ENCODE results near the gene CLBA1.

The CLBA1 gene

GRCh38 chr14:105006831-105007592 lies 21.4 kb downstream of the CLBA1 start:
- no peak for DNase-seq

DNA sequence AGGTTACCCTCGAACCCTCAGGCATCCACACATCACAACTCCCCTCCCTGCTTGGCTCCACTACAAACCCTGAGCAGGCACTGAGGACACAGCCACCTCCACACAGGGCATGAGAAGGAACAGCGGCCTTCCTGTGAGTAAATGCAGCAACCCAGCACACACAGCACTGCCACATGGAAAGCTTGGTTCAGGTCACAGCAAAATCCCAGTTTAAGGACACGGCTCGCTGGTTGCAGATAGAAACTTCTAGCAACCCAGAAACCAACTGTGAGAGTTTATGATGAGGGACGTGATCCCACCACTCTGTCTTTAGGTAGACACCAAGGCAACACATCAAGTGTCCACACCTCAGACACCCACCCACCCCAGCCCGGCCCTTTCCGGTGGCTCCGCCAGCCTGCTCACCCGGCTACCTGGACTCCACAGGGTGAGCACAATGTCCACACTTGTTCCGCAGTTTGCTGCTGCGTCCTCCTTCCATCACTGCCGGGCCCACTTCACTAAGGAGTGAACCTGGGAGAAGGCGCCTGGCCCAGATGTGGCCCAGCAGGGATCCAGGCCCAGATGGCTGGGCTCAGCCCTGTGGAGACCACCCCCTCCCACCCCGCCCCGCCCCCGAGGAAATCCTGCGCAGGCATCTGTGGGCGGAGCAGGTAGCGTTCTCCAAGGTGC lies 22.1 kb downstream of the CLBA1 start:
- no peak for DNase-seq

- DNase-seq, result no peak
Observed at GRCh38 chr14:105010106-105010505, 24.5 kb downstream of the CLBA1 start.

- DNase-seq, result no peak
Observed at GRCh38 chr14:105010891-105011291, 25.3 kb downstream of the CLBA1 start.

DNA sequence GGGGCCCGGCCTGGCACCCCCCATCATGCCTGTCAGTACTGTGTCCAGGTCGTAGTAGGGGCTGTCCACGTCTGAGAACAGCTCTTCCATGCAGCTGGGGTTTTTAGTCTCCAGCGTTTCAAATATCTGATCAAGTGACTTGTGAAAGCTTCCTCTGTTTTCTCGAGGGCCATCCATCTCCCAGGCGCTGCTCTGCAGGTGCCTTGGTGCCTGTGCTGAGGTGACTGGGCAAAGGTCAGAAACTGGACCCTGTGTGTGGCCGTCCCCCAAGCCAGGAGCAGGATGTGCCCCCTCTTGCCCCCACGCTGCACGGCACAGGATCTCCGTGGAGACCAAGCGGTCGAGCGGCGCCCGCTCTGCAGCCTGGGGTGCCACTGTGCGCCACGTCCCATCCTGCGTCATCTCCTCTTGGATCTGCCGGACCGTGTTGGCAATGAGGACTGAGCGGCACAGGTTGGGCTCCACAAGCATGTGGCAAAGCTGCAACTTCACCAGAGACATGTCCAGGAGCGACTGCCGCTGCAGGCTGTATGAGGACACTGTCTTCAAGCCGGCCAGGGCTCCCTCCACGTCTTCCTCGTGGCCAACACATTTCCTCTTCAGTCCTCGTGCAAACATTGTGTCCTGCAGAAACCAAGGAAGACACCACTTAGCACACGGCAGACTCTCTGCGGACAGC lies 25.9 kb downstream of the CLBA1 start:
- DNase-seq, result no peak

- no peak for DNase-seq
Observed at GRCh38 chr14:105012171-105012985, 26.8 kb downstream of the CLBA1 start.

- peak; percentile 20 for DNase-seq
Observed at GRCh38 chr14:105013150-105013785, 27.7 kb downstream of the CLBA1 start.

- DNase-seq, result no peak
Observed at GRCh38 chr14:105014032-105014431, 28.4 kb downstream of the CLBA1 start.

- DNase-seq, result no peak
Observed at GRCh38 chr14:105014631-105015030, 29.0 kb downstream of the CLBA1 start.

GRCh38 chr14:105015242-105015641 lies 29.7 kb downstream of the CLBA1 start:
- no peak for DNase-seq

GRCh38 chr14:105015905-105016304 lies 30.3 kb downstream of the CLBA1 start:
- no peak for DNase-seq

DNA sequence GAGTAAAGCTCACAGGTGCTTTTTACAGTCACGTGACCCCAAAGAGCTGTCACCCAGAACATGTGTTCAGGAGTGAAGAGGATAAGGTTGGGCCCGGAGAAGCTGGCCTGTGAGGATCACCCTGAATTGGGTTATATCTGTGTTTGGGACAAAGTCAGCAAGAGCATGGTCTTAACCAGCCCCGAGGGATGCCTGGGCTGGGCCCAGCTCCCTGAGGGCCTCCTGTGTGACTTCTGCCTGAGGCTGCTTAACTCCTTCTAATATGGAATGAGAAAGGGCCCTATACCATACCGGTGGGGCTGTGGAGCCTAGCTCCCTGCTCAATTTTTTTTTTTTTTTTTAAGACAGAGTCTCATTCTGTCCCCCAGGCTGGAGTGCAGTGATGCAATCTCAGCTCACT lies 32.8 kb downstream of the CLBA1 start:
- DNase-seq, result no peak

DNA sequence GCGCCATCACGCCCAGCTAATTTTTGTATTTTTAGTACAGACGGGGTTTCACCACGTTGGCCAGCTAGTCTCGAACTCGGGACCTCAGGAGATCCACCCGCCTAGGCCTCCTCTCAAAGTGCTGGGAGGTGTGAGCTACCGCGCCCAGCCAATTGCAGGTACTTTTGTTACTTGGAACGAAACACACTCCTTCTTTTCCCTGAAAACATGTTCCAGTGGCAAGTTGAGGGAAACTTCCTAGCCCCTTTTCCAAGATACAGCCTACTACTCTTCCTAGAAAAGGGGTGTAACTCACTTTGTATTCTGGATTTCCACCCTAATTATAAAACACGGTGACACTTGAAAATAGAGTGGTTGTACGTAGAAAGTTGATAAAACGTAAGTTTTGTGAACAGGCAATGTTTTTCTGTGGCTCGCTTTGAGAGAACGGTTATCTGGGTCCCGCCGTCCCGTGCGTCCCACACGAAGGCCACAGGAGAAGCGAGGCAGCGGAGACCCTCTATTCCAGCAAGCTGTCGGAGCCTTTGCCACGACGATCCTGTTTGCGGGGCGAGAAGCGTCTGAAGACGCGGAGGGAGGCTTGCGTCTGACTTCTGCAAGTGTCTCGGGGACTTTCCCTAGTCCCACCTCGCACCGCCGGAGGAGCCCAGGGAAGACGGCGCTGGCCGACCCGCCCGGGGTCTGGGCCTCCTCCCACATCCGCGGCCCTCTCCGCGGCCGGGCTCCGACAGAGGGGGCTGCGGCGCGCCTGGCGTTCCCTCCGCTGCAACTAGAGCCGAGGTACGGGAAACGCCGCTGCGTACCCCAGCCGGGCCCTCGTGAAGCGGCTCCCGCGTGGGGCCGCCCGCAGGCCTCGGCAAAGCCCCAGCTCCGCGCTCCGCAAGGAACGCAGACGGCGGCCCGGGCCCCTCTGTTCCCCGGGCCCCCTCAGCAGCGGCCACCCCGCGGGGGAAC lies 34.5 kb downstream of the CLBA1 start:
- peak; percentile 26 for DNase-seq

- DNase-seq, result peak; percentile 97
Observed at GRCh38 chr14:105020815-105021655, 35.4 kb downstream of the CLBA1 start, which contains the start of gene CDCA4. Gene CDCA4, minus strand, starts transcription at chr14:105021083. Its CDS starts 9,154 bp downstream, at chr14:105011929.

DNA sequence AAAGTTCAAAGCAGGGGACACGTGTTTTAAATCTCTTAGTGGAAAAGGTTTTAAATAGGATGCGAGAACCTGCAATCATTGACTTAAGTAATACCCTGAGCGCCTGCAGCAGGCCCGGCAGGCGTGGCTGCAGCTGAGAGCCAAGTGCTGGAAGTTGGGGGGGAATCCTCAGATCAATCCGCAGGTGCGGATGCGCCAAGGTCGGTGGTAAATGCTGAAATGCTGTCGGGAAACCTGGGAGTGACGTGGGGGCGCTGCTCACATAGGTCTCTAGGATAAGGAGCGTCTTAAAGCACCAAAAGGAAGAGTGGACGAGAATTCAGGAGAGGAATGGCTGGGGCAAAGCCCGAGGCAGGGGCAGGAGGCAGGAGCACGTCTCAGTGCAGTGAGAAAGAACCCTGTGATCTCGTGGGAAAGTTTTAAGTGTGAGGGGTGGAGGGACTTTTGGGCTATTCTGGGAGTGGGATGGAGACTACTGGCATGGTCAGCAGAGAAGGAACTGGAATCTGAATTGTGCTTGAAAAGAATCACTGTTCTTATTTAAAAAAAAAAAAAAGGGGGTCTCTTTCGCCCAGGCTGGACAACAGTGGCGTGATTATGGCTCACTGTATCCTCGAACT lies 36.2 kb downstream of the CLBA1 start:
- DNase-seq, result peak; percentile 67

GRCh38 chr14:105022276-105022670 lies 36.7 kb downstream of the CLBA1 start:
- DNase-seq, result no peak

DNA sequence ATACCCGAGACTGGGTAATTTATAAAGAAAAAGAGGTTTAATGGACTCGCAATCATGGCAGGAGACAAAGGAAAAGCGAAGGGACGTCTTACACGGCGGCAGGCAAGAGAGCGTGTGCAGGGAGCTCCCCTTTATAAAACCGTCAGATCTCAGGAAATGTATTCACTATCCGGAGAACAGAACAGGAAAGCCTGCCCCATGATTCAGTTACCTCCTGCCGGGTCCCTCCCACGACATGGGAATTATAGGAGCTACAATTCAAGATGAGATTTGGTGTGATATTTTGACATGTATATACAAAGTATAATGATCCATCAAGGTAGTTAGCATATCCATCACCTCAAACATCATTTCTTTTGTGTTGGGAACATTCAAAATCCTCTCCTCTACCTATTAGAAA lies 37.6 kb downstream of the CLBA1 start:
- no peak for DNase-seq

DNA sequence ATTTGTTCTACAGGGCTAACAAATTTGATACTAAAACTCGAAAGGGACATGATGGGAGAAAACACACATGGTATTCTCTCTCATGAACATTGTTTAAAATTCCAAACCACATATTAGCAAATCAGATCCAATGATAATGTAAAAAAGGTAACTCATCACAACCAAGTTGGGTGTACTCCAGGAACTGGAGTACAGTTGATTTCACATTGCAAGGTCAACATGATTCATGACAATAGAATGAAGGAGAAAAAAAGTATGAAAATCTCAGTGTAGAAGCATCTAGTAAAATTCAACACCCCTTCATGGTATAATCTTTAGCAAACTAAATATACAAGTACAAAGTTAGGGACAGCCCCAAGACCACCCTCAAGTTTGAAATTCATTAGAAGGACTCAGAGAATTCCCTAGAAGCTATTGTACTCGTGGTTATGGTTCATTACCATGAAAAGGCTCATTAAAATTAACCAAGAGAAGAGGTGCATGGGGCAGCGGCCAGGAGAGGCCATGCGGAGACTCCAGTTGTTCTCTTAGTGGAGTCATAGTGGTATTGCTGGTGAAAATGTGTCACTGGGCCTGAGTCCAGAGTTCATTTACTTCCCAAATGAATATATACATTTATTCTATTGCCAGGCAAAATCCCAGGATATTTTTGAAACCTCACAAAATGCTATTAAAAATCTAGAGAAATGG lies 38.3 kb downstream of the CLBA1 start:
- peak; percentile 81 for DNase-seq

DNA sequence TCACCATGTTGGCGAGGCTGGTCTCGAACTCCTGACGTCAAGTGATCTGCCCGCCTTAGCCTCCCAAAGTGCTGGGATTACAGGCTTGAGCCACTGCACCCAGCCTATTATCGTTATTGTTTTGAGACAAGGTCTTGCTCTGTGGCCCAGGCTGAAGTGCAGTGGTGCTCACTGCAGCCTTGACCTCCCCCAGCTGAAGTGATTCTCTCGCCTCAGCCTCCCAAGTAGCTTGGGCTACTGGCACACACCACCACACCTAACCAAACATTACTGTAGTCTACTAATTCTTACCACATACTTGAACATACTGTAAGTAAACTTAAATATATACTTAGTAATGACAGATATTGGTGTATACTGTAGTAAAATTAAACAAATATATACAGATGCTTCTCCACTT lies 39.8 kb downstream of the CLBA1 start:
- DNase-seq, result no peak
